H1 (cell line): ENCODE data around the gene PPP2R2B. TPM values are rescaled to one million over a fixed set of nuclear protein-coding genes. Genes with fewer than 3 reads are reported as not detected.

Experiments used
- CTCF ChIA-PET: fragments of 300-600 bp; sonication (Branson Sonifier 250); formaldehyde crosslinking; loops from one replicate; lab custom pipeline; 2021; ENCODE audit not compliant: partially characterized antibody; lab: Charles Lee
- POLR2A ChIA-PET: fragments of 300-600 bp; sonication (Branson Sonifier 250); formaldehyde crosslinking; loops from one replicate; lab custom pipeline; 2021; ENCODE audit warnings: inconsistent platforms; ENCODE audit not compliant: partially characterized antibody; lab: Charles Lee
- DNase-seq, 2 experiments: peaks; one replicate each; pipeline versions ENCODE4 v3.0.0 to v3.0.0-alpha.2; 2010 to 2022; ENCODE audit warnings: low spot score in 2 of 2, low read depth in 1 of 2, mixed read lengths in 1 of 2
- FAIRE-seq: peaks from 2 replicates; lab custom pipeline; 2011; peaks lifted over from hg19 to GRCh38; lab: Jason Lieb, UNC
- H2AFZ ChIP-seq: 2 replicates; pipeline ENCODE4 v1.8.1; 2012; ENCODE audit warnings: low read length, inconsistent platforms
- H2AK5ac ChIP-seq: 2 replicates; pipeline ENCODE4 v1.6.1; 2013; ENCODE audit warnings: low read depth, low read length
- H2BK120ac ChIP-seq: replicated peaks from 2 replicates; pipeline ENCODE3; 2013; ENCODE audit warnings: low read depth, low read length, inconsistent platforms
- H2BK12ac ChIP-seq: 2 replicates; pipeline ENCODE4 v1.6.1; 2013; ENCODE audit warnings: low read depth, low read length
- H2BK15ac ChIP-seq: 2 replicates; pipeline ENCODE4 v1.6.1; 2013; ENCODE audit warnings: low read length
- H2BK20ac ChIP-seq: 2 replicates; pipeline ENCODE4 v1.6.1; 2013; ENCODE audit warnings: low read length
- H2BK5ac ChIP-seq: 2 replicates; pipeline ENCODE4 v1.6.1; 2013; ENCODE audit warnings: low read depth, low read length
- H3K14ac ChIP-seq: 2 replicates; pipeline ENCODE4 v1.6.1; 2013; ENCODE audit warnings: inconsistent platforms; ENCODE audit not compliant: insufficient read length
- H3K18ac ChIP-seq: 2 replicates; pipeline ENCODE4 v1.6.1; 2013; ENCODE audit warnings: low read length; ENCODE audit errors: extremely low read depth
- H3K23ac ChIP-seq: 2 replicates; pipeline ENCODE4 v1.6.1; 2013; ENCODE audit warnings: inconsistent platforms; ENCODE audit not compliant: insufficient read length
- H3K23me2 ChIP-seq: 2 replicates; pipeline ENCODE4 v1.6.1; 2013; ENCODE audit warnings: low read depth, low read length
- H3K27ac ChIP-seq: 2 replicates; pipeline ENCODE4 v1.6.1; 2011; ENCODE audit warnings: low read depth, low read length, inconsistent platforms
- H3K27me3 ChIP-seq, 4 experiments: replicated peaks in 1 of 4; 1 replicate in 1 of 4; 2 replicates in 3 of 4; pipeline versions ENCODE4 v1.6.1 to v1.8.1; 2011 to 2013; ENCODE audit warnings: low read length in 3 of 4, mild to moderate bottlenecking in 3 of 4, inconsistent platforms in 2 of 4, mixed read lengths in 2 of 4, moderate library complexity in 1 of 4; ENCODE audit not compliant: control insufficient read depth in 3 of 4, insufficient read depth in 3 of 4; ENCODE audit errors: extremely low read depth in 1 of 4
- H3K36me3 ChIP-seq, 4 experiments: 2 replicates each; pipeline versions ENCODE4 v1.6.1 to v1.8.1; 2011 to 2013; ENCODE audit warnings: mild to moderate bottlenecking in 4 of 4, low read length in 3 of 4, moderate library complexity in 2 of 4, control low read depth in 1 of 4, inconsistent platforms in 1 of 4; ENCODE audit not compliant: insufficient read depth in 4 of 4, control insufficient read depth in 2 of 4
- H3K4ac ChIP-seq: replicated peaks from 2 replicates; pipeline ENCODE3; 2013; ENCODE audit warnings: low read length, low read depth, mixed read lengths, inconsistent platforms; ENCODE audit not compliant: insufficient read length
- H3K4me1 ChIP-seq, 4 experiments: replicated peaks in 1 of 4; 1 replicate in 1 of 4; 2 replicates in 3 of 4; pipeline versions ENCODE4 v1.6.1 to v1.8.1; 2011 to 2013; ENCODE audit warnings: low read length in 3 of 4, inconsistent platforms in 2 of 4, mixed read lengths in 1 of 4; ENCODE audit not compliant: insufficient read depth in 4 of 4, control insufficient read depth in 3 of 4
- H3K4me2 ChIP-seq, 2 experiments: 2 replicates each; pipeline versions ENCODE4 v1.6.1 to v1.8.1; 2011 to 2013; ENCODE audit warnings: low read depth in 2 of 2, low read length in 2 of 2, control low read depth in 1 of 2, inconsistent platforms in 1 of 2, mild to moderate bottlenecking in 1 of 2; ENCODE audit not compliant: insufficient read depth in 1 of 2
- H3K4me3 ChIP-seq, 4 experiments: fragments of 200-600, 300-600 bp in 1 of 4; sonication (generic), shearing (Covaris generic), sonication (Bioruptor Twin) in 1 of 4; 2 replicates each; pipeline versions ENCODE4 v1.5.1 to v1.8.1; 2011 to 2016; ENCODE audit warnings: low read length in 4 of 4, low read depth in 3 of 4, control low read depth in 2 of 4, inconsistent platforms in 2 of 4, mild to moderate bottlenecking in 2 of 4, mixed read lengths in 1 of 4, moderate library complexity in 1 of 4; ENCODE audit not compliant: insufficient read depth in 2 of 4; ENCODE audit errors: extremely low read depth in 1 of 4
- H3K56ac ChIP-seq: replicated peaks from 2 replicates; pipeline ENCODE3; 2013; ENCODE audit warnings: low read depth, mild to moderate bottlenecking, mixed read lengths, low read length, inconsistent platforms; ENCODE audit not compliant: insufficient read length
- H3K79me1 ChIP-seq: 2 replicates; pipeline ENCODE4 v1.6.1; 2013; ENCODE audit warnings: low read depth, low read length, control low read depth
- H3K79me2 ChIP-seq, 2 experiments: 2 replicates each; pipeline versions ENCODE4 v1.6.1 to v1.8.1; 2012 to 2013; ENCODE audit warnings: low read length in 2 of 2, mild to moderate bottlenecking in 2 of 2, inconsistent platforms in 1 of 2; ENCODE audit not compliant: insufficient read depth in 2 of 2, control insufficient read depth in 1 of 2
- H3K9ac ChIP-seq, 4 experiments: replicated peaks in 1 of 4; 1 replicate in 1 of 4; 2 replicates in 3 of 4; pipeline versions ENCODE4 v1.6.1 to v1.8.1; 2011 to 2013; ENCODE audit warnings: low read depth in 3 of 4, low read length in 3 of 4, control low read depth in 2 of 4, mild to moderate bottlenecking in 2 of 4, moderate library complexity in 2 of 4, inconsistent platforms in 1 of 4; ENCODE audit errors: extremely low read depth in 1 of 4
- H3K9me3 ChIP-seq, 2 experiments: 2 replicates each; pipeline versions ENCODE4 v1.6.1 to v1.8.1; 2012 to 2013; ENCODE audit warnings: mild to moderate bottlenecking in 2 of 2, moderate library complexity in 2 of 2, control low read depth in 1 of 2, inconsistent platforms in 1 of 2, low read depth in 1 of 2, low read length in 1 of 2, mixed read lengths in 1 of 2; ENCODE audit not compliant: insufficient read depth in 2 of 2
- H4K20me1 ChIP-seq, 2 experiments: replicated peaks in 1 of 2; 2 replicates each; pipeline versions ENCODE3 to v1.8.1; 2011 to 2013; ENCODE audit warnings: inconsistent platforms in 2 of 2, low read length in 2 of 2, mild to moderate bottlenecking in 1 of 2; ENCODE audit not compliant: insufficient read depth in 2 of 2, control insufficient read depth in 1 of 2
- H4K5ac ChIP-seq: 2 replicates; pipeline ENCODE4 v1.6.1; 2013; ENCODE audit warnings: low read length, low read depth, mixed read lengths, inconsistent platforms; ENCODE audit not compliant: insufficient read length
- H4K8ac ChIP-seq: 2 replicates; pipeline ENCODE4 v1.8.0; 2013; ENCODE audit warnings: mild to moderate bottlenecking, moderate library complexity, low read length, inconsistent platforms; ENCODE audit not compliant: insufficient read depth; ENCODE audit errors: extremely low read depth
- H4K91ac ChIP-seq: replicated peaks from 2 replicates; pipeline ENCODE3; 2013; ENCODE audit warnings: low read length, mixed read lengths, inconsistent platforms; ENCODE audit not compliant: insufficient read length
- CEBPB ChIP-seq: IDR thresholded peaks from 2 replicates; pipeline ENCODE4 v1.6.1; 2012; ENCODE audit warnings: low read depth, low read length
- JUN ChIP-seq: IDR thresholded peaks from 2 replicates; pipeline ENCODE4 v1.6.1; 2011; ENCODE audit warnings: low read depth, mild to moderate bottlenecking, improper control_type of control experiment, low read length
- polyA plus RNA-seq, 7 experiments: library from polyadenylated mRNA; depleted of rRNA in 3 of 7; stranded (reverse) in 5 of 7; unstranded in 2 of 7; fragments of >200 nt in 5 of 7; fragments of 200-250 nt in 2 of 7; gene quantifications; 1 replicate in 5 of 7; 2 replicates in 1 of 7; 4 replicates in 1 of 7; pipeline versions ENCODE4 v1.2.1 to v1.2.3, GENCODE V29; 2011 to 2013; ENCODE audit warnings: missing spikeins in 2 of 7, mixed read lengths in 2 of 7
- total RNA-seq: library from RNA; stranded (reverse); fragmentation: NEBNext Ultra II Directional; extraction: Animal tissue kit (Norgen Biotek cat#: 25700); gene quantifications from 2 replicates; pipeline ENCODE4 v1.2.1, GENCODE V29; 2021

Gene PPP2R2B
- total and polyA plus RNA-seq, 2 of the 8 experiments (the other 6 are each of a cell fraction or from before 2014, with no cell fraction given) = 21.1 to 37.1 TPM

DNA sequence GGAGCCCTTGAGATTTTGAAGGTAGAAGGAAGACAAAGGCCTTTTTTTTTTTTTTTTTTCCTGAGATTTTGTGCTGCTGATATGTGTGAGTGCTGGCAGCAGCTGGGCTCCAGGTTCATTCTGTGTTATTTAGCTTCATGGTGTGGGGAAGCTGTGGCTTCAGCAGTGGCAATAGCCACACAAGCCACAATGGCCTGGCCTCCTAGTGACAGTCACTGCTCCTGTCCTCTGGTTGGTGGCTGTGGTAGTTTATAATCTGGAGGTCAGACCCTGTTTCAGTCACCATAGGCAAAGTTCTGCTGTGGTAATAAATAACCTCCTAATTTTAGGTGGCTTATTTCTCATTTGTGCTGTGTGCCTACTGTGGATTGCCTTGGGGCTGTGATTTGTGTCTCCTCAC is 334.3 kb downstream of the PPP2R2B start:
- no peak overlapping the region for H3K23ac ChIP-seq
- no peak overlapping the region for H3K56ac ChIP-seq
- DNase-seq (no peak), FAIRE-seq (no peak)
- H3K14ac ChIP-seq = no peak overlapping the region
- H3K9ac ChIP-seq = no peak overlapping the region
- TF ChIP-seq CEBPB (no peak), JUN (no peak)
- no peak overlapping the region for H2BK120ac ChIP-seq
- POLR2A ChIA-PET = no interaction called here
- H4K8ac ChIP-seq = no peak overlapping the region
- no peaks in the 10 kb centered on the region for H3K27me3 ChIP-seq
- no peak overlapping the region for H4K91ac ChIP-seq
- no peaks in the 10 kb centered on the region for H3K23me2 ChIP-seq
- no peak overlapping the region for H4K5ac ChIP-seq
- H2BK15ac ChIP-seq = no peak overlapping the region
- H2BK20ac ChIP-seq = no peak overlapping the region
- H3K79me1 ChIP-seq = no peaks in the 10 kb centered on the region
- H3K36me3 ChIP-seq = no peaks in the 10 kb centered on the region
- H4K20me1 ChIP-seq = no peaks in the 10 kb centered on the region
- no peak overlapping the region for H2AK5ac ChIP-seq
- no peaks in the 10 kb centered on the region for H3K9me3 ChIP-seq
- no peak overlapping the region for H3K27ac ChIP-seq
- H3K18ac ChIP-seq = no peak overlapping the region
- CTCF ChIA-PET = interaction anchor here (0.6 to 4.9 kb wide), 5 partner anchors 12 to 554 kb away, joined by 4 to 54 read pairs (median 5); no protein-coding TSS in a partner anchor
- no peak overlapping the region for H2BK12ac ChIP-seq
- no peaks in the 10 kb centered on the region for H3K79me2 ChIP-seq
- H3K4me3 ChIP-seq = no peak overlapping the region
- H2BK5ac ChIP-seq = no peak overlapping the region
- H3K4ac ChIP-seq = no peak overlapping the region
- no peak overlapping the region for H3K4me2 ChIP-seq
- no peak overlapping the region; the same call in 1 of the 2 replicates for H2AFZ ChIP-seq
- H3K4me1 ChIP-seq = peaks cover 0 to 3% (median 0%) of the 10 kb centered on the region in 4 experiments; a peak in 1 of 7 replicates
